Measurements from ENCODE around the gene BMP10.

The BMP10 gene

GRCh38 chr2:68889500-68889899 is 18.3 kb upstream of the BMP10 start:
- no peak for DNase-seq

DNA sequence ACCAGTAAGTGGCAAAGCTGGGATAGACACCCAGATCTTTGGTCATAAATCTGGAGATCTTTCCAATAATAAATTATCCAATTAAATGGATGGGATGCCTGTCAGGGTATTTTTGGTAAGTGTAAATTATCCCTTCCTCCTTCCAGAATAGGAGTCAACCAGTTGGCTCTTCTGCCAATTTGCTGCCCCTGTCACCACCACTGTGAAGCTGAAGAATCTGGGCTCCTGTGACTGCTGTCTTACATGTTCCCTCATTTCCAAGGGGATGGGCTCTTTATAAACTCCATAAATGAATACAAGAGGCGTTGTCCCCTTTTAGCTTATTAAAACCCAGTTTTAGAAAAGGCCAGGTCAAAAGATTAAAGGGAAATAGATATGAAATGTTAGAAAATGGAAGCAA is 17.8 kb upstream of the BMP10 start:
- DNase-seq = no peak

- no peak for DNase-seq
Observed at GRCh38 chr2:68888038-68888704, 17.0 kb upstream of the BMP10 start.

- no peak for DNase-seq
Observed at GRCh38 chr2:68885811-68886075, 14.5 kb upstream of the BMP10 start.

- DNase-seq = no peak
Observed at GRCh38 chr2:68885074-68885810, 14.0 kb upstream of the BMP10 start.

GRCh38 chr2:68880213-68880612 is 9.0 kb upstream of the BMP10 start:
- DNase-seq = no peak

DNA sequence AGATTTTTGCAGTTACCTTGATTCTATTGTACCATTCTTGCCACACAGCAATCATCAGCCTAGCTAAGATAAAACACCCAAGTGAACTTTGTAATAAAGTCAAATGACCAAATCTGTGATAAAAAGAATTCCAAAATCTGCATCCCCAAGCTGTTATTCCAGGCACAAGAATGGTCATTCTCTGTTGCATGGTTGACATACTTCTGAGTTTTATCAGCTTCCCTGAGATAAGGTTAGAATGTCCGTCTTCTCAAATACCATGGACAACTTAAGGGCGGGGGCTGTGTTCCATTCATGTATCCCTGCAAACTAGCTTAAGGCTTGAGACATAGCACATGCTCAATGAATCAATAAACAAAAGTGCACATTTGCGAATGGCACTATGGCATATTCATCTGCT is 8.1 kb upstream of the BMP10 start:
- no peak for DNase-seq

DNA sequence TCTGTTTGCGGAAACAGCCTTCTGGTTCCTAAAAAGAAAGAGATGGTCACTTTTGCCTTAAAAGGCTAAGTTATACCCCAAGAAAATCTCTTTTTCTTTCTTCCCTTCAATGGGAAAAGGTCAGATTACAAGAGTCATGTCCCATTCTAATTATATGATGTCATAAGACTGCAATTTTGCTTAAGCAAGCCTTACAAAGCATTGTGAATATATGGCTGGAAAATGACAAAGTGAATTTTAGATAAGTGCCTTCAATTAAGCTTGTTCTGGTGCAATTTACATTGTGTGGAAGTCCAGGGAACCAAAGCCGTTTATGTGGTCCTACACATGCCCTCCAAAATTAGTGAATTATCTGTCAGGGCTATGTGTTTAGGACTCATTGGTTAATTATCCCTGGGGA is 7.6 kb upstream of the BMP10 start:
- no peak for DNase-seq

DNA sequence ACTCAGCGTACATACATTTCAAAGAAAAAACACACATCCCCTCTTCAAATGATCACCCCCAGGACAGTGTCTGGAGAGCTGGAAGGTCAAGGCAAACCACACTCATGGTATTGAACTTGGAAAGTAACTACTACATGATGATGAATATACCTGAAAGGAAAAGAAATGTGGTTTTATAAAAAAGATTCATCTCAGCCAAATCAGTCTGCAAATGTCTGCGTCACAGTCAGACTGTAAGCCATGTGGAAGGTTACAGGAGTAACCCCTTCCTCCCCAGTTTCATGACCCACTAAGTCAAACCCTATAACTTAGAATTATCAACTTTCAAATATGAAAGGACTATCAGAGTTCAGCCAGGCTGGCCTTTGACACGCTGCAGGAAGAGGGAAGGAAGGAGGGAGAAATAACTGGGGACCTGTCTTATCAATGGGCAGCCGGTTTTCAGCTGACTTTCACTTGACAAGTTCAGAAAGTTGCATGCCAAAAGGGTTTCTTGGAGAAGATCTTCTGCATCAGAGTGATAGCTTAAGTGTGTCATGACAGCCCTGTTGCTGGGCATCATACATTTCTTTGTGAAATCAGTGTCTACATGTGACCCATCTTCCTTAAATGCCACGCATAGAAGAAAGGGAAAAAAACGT is 7.0 kb upstream of the BMP10 start:
- no peak for DNase-seq

GRCh38 chr2:68877079-68877772 is 6.0 kb upstream of the BMP10 start:
- DNase-seq = no peak

DNA sequence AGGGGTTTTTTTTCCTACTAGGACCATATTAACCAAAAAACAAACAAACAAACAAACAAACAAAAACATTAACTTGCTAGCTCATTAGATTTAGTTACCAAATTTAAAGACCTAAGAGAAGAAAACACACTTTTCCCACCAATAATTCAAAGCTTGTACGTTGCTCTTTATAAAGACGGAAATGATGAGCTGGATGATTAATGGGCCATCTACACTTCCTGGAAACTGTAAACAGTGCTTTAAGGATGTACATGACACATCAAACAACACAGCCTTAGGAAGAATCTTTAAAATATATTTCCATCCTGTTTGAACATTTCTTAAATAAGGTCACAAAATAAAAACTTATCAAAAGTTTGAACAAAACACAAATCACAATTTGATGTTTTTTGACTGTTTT is 982 bp downstream of the BMP10 start:
- DNase-seq = no peak

DNA sequence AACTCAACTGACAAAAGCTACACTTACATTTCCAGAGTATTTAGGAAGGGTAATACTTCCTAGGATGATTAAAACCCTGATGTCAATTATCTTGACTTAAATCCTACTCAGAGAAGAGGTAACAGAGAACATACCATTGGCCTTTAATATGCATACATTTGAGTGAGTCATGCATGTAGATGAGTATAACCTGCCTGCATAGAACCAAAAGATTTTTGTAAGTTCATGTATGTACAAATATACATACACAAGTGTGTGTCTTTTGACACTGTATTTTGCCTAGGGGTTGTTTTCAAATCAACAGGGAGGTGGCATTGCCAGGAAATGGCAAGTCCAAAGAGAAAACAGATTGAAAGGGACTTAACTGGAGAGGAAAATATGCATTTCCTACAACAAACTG is 6.1 kb downstream of the BMP10 start:
- no peak for DNase-seq

GRCh38 chr2:68863996-68864395 is 7.2 kb downstream of the BMP10 start:
- no peak for DNase-seq

DNA sequence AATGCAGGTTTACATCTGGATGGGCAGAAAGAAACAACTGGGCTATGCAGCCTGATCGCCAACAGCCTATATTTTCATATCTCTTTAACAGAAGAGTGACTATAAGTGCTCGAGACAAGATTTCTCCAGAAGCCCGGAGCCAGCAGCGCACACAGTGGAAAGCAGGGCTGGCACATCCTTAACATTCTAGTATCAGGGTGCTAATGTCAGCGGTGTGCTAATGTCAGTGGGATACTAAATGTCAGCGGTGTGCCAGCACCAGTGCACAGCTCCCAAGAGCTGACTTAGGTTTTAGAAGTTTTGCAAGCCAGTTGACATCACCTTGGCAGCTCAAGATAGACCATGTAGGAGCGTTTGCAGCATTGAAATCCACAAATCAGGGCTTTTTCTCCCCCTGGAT is 8.3 kb downstream of the BMP10 start:
- DNase-seq = no peak

DNA sequence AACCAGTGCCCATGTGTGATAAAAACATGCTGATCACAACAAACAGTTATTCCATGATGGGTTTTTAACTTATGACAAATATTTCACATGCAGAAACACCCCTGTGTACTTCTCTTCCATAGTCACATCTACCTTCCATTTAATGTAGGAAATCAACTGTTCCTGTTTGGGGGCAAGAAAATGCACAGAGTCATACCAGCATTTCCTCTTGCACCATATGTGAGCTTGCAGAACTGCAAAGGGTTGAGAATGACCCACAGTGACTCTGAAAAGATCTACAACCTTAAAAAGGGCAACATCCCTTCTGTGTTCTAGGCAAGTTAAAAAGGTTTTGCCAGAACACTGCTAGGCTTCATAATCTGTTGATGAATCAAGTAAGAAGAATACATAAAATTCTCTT is 9.9 kb downstream of the BMP10 start:
- no peak for DNase-seq

DNA sequence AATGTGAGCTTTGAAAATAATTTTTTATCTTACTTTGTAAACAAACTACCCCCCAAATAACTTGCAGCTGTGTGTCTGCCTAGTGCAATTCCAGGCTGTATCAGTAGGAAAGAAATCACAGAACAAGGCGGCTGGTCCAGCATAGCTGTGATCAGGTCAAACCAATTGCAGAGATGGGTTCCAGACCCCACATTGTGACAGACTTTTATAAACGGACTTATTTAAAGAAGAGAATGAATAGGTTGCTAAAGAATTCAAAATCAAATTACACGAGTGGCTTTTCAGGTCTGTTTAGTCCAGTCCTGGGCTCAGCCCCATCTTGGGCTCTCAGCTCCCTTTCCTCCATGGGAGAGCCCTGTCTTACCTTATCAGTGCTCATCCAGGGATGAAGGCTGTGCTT is 11.1 kb downstream of the BMP10 start:
- no peak for DNase-seq

- no peak for DNase-seq
Observed at GRCh38 chr2:68857855-68858456, 13.2 kb downstream of the BMP10 start.

GRCh38 chr2:68857202-68857845 is 13.9 kb downstream of the BMP10 start:
- DNase-seq = no peak

DNA sequence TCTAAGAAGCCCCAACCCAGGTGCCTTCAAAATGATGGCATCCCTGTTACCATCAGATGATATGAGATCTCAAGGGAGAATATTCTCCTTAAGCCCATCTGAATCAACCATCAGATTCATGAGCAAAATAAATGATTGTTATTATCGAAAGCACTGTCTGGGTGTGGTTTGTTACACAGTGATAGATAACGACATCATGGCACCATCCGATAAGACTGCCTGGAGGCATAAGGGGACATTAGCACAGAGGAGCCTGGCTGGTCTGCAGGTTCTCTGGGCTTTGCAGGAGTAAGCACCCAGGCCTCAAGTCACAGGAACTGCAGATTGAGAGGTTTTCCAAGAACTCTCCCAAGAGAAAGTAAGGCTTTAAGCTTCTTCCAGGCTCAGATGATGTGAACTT is 15.6 kb downstream of the BMP10 start:
- DNase-seq = no peak

- no peak for DNase-seq
Observed at GRCh38 chr2:68854476-68854875, 16.7 kb downstream of the BMP10 start.

DNA sequence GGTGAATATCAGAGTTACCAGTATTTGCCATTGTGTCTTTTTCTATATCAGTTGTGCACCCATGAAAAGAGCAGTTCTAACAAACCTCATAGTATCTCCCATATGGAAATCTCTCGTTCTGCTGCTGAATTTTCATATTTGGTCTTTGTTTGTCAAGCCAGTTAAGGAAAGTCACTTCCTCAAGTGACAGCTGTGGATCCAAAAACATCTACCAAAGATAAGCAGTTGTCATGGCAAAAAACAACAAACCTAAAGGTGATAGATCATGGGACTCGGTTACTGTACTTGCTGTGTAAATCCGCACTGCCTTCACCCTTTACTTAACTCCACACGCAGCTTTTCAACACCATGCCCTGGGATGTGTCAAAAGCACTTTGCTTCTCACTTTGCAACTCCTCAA is 17.3 kb downstream of the BMP10 start:
- DNase-seq = no peak

- DNase-seq = no peak
Observed at GRCh38 chr2:68853035-68853434, 18.2 kb downstream of the BMP10 start.

DNA sequence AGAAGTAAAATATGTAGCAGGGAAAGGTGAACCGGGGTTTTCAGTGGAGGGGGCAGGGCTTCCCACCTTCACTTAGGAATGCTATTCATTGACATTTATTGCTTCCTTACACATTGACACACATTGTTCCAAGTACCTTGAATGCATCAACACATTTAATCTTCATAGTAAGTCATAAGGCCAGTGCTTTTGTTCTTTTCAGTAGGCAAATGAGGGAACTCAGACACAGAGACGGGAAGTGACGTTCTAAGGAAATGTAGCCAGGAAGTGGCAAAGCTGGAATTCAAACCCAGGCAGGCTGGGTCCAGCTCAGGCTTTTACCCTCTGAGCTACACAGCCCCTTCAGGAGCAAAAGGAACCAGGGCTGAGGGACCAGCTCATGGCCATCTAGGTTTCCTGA is 20.7 kb downstream of the BMP10 start:
- no peak for DNase-seq
